GM10847 (cell line): Measurements from ENCODE around the gene NLGN1.

Source experiments
- POLR2A ChIP-seq: IDR thresholded peaks from 2 replicates; pipeline ENCODE4 v1.6.1; 2011; ENCODE audit not compliant: insufficient read length; ENCODE audit errors: extremely low read depth

NLGN1 gene

GRCh38 chr3:173510565-173510964 is 113.0 kb downstream of the NLGN1 start:
- no peak for TF ChIP-seq POLR2A

GRCh38 chr3:173513123-173513522 is 115.6 kb downstream of the NLGN1 start:
- no peak for TF ChIP-seq POLR2A

DNA sequence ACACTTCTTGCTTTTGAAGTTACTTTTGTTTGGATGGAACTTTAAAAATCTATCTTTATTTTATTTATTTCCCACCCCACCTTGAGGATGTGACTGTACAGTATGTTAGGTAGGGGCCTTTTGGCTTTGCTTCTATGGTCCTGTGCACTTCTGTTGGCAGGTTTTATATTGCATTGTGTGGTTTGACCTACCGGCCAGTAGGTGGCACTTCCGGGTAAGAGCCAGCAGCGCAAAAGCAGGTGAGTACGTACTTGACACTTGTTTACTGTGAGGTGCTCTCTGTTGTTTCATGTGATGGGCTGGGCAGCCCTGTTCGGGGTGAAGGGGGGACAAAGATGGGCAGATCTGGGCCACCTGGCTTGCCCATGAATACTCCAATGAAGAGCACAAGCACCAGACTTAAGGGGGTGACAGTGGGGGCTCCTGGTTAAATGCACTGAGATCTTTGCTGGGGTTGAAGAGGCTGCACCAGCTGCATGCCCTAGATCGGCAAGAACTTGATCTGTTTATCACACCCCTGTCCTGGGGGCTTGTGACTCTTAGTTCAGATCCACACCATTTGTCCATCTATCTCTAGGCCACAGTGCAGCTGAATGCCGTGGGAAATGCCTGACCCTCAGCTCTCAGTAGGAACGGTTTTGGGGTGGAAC is 131.6 kb downstream of the NLGN1 start:
- no peak for TF ChIP-seq POLR2A

DNA sequence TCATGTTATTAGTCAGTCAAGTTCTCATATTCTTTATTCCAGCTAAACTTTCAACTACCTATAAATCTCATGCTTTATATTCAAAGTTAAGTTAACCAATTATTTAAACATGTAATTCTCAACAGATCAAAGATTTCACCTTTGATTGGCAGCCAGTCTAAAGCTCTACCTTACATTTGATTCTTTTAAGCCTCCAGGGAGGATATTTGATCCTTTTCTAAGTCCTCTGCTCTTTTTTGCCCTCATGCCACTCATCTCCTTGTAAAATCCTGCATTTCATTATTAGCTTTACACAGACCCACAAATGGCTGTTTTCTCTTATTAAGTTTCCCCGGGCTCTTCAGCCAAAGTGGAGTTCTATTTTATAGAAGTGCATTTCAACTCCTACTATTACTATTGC is 134.1 kb downstream of the NLGN1 start:
- no peak for TF ChIP-seq POLR2A

DNA sequence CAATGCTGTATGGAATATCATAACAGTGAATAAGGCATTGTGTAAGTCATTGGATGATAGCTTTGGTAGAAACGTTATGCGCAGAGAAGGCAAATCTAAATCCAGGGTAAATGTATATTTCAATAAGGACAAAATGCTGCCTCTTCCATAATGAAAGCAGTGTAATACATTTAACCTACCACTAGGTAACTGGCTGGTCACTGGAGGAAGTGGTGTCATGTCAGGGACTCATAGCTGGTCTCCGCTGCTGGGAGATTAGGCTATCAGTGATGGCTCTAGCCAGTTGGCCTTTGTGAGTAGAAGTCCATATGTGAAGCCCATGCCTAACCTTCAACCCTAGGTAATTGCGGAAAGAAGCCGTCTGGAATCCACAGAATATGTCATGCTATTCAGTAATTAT is 140.9 kb downstream of the NLGN1 start:
- TF ChIP-seq POLR2A, result no peak

DNA sequence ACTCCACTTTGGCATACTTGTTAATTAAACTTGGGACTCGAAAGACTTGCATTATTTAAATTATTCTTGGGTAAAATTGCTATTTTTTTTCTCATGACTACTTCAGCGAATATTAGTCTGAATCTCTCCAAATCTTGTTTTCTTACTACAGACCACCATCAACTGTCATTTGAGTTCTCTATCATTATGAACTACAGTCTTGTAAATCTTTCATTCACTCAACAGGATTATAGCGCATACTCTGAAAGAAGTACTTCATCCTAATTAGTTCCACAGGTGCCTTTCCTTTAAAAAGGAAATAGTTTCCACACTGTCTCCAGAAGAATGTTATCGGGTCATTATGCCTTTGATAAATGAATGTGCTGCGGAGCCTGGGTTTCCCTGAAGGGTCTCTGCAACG is 149.5 kb downstream of the NLGN1 start:
- TF ChIP-seq POLR2A, result no peak

GRCh38 chr3:173548261-173548660 is 150.7 kb downstream of the NLGN1 start:
- TF ChIP-seq POLR2A, result no peak

GRCh38 chr3:173552526-173552925 is 155.0 kb downstream of the NLGN1 start:
- TF ChIP-seq POLR2A, result no peak

DNA sequence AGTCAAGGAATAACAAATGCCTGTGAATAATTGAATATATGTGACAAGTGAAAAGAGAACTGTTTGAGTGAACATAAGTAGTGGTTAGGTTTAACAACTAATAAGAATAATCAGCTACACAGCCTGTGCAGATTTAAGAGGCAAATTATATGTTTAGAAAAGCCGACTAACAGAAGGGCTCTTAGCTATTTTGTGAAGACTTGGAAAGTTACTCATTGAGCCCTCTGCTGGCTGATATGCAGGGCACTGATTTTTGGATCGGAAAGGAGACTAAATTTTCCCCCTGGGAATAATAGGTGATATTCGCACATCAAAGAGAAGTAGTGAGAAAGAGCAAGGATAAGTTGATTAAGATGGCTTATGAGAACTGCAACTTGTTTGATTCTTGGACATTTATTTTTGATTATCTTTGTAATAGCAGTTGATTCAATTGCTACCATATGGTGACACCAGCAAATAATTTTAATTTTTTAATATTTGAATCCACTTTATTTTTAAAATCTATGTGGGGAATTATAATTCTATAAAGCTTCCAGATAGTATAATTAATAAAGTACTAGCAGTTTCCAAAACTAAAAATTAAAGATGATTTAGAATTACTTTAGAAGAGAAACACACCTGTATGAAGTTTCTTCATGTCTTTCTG is 156.2 kb downstream of the NLGN1 start:
- no peak for TF ChIP-seq POLR2A

- no peak for TF ChIP-seq POLR2A
Measured at GRCh38 chr3:173556546-173556945, 159.0 kb downstream of the NLGN1 start.

DNA sequence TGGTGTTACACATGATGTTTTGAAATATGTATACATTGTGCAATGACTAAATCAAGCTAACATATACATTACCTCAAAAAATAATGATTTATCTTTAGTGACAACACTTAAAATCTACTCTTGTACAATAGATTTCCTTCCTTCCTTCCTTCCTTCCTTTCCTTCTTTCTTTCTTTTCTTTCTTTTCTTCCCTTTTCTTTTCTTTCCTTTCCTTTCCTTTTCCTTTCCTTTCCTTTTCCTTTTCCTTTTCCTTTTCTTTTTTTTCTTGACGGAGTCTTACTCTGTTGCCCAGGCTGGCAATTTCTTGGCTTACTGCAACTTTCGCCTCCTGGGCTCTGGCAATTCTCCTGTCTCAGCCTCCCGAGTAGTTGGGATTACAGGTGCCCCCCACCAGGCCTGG is 170.5 kb downstream of the NLGN1 start:
- no peak for TF ChIP-seq POLR2A

DNA sequence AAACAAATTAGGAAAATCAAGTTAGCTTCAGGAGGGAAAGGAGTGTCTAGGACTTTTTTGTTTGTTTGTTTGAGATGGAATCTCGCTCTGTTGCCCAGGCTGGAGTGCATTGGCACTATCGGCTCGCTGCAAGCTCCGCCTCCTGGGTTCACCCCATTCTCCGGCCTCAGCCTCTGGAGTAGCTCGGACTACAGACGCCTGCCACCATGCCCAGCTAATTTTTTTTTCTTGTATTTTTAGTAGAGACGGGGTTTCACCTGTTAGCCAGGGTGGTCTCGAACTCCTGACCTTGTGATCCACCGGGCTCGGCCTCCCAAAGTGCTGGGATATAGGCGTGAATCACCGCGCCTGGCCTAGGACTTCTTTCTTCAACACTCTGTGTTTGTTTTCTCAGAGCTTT is 171.1 kb downstream of the NLGN1 start:
- TF ChIP-seq POLR2A, result no peak

DNA sequence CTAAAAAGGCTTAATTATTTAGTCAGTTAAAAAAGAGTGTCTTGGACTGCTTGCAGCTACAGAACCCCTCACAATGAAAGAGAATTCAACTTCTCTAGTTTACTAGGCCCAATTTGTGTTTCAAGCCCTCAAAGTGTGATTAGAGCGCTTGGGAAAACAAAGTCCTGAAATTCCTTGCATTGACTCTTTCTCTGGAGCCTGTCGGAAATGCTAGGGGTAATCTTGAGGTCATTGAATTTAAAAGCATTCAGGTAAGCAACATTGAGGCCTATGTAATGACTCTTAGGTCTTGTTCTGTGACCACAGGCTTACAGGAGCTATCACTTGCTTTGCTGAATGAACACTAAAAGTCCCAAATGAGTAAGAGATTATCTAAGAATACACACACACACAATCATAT is 186.0 kb downstream of the NLGN1 start:
- TF ChIP-seq POLR2A, result no peak

GRCh38 chr3:173584093-173584837 is 186.7 kb downstream of the NLGN1 start:
- TF ChIP-seq POLR2A, result no peak

GRCh38 chr3:173584838-173585831 is 187.6 kb downstream of the NLGN1 start:
- no peak for TF ChIP-seq POLR2A
